Trophoblast cell (in vitro differentiated cells and primary cell): Measurements from ENCODE around the gene ACACB.

Experiments
- DNase-seq, 2 donors: peaks; one replicate each; pipeline ENCODE4 v3.0.0-alpha.2; 2016
- H2AFZ ChIP-seq: 2 replicates; pipeline ENCODE4 v1.6.1; 2013; ENCODE audit warnings: low read length, moderate library complexity, mild to moderate bottlenecking; ENCODE audit not compliant: insufficient read depth, poor library complexity
- H2AK5ac ChIP-seq: 2 replicates; pipeline ENCODE4 v1.6.1; 2013; ENCODE audit warnings: mild to moderate bottlenecking, low read length
- H2BK120ac ChIP-seq: 2 replicates; pipeline ENCODE4 v1.6.1; 2013; ENCODE audit warnings: low read length, mild to moderate bottlenecking, moderate library complexity; ENCODE audit not compliant: insufficient read depth, poor library complexity
- H2BK12ac ChIP-seq: 2 replicates; pipeline ENCODE4 v1.6.1; 2013; ENCODE audit warnings: mild to moderate bottlenecking, low read length, moderate library complexity
- H2BK5ac ChIP-seq: 2 replicates; pipeline ENCODE4 v1.6.1; 2013; ENCODE audit warnings: low read length, low read depth, moderate library complexity, mild to moderate bottlenecking; ENCODE audit not compliant: poor library complexity
- H3K14ac ChIP-seq: 2 replicates; pipeline ENCODE4 v1.6.1; 2013; ENCODE audit warnings: mild to moderate bottlenecking, low read length
- H3K18ac ChIP-seq: 2 replicates; pipeline ENCODE4 v1.6.1; 2013; ENCODE audit warnings: mild to moderate bottlenecking, low read length
- H3K23ac ChIP-seq: 2 replicates; pipeline ENCODE4 v1.6.1; 2013; ENCODE audit warnings: low read length
- H3K27ac ChIP-seq: 2 replicates; pipeline ENCODE4 v1.5.1; 2013; ENCODE audit warnings: low read depth, mild to moderate bottlenecking, inconsistent platforms, low read length, moderate library complexity
- H3K27me3 ChIP-seq: 2 replicates; pipeline ENCODE4 v1.6.1; 2013; ENCODE audit warnings: inconsistent platforms, mild to moderate bottlenecking, low read length, moderate library complexity; ENCODE audit not compliant: insufficient read depth
- H3K36me3 ChIP-seq, 2 experiments: 1 replicate in 1 of 2; 2 replicates in 1 of 2; pipeline ENCODE4 v1.6.1; 2013; ENCODE audit warnings: low read length in 2 of 2, mild to moderate bottlenecking in 2 of 2, moderate library complexity in 1 of 2; ENCODE audit not compliant: insufficient read depth in 2 of 2, control insufficient read depth in 1 of 2
- H3K4ac ChIP-seq: 2 replicates; pipeline ENCODE4 v1.6.1; 2013; ENCODE audit warnings: low read depth, mild to moderate bottlenecking, low read length, moderate library complexity
- H3K4me1 ChIP-seq, 2 experiments: 1 replicate in 1 of 2; 2 replicates in 1 of 2; pipeline ENCODE4 v1.6.1; 2013; ENCODE audit warnings: low read length in 2 of 2, mild to moderate bottlenecking in 2 of 2, moderate library complexity in 1 of 2; ENCODE audit not compliant: insufficient read depth in 2 of 2, control insufficient read depth in 1 of 2
- H3K4me2 ChIP-seq: 2 replicates; pipeline ENCODE4 v1.6.1; 2013; ENCODE audit warnings: inconsistent platforms, mild to moderate bottlenecking, low read length, moderate library complexity
- H3K4me3 ChIP-seq: 2 replicates; pipeline ENCODE4 v1.5.1; 2013; ENCODE audit warnings: mild to moderate bottlenecking, low read depth, low read length, inconsistent platforms
- H3K79me1 ChIP-seq: one replicate; pipeline ENCODE4 v1.6.1; 2013; ENCODE audit warnings: low read length
- H3K79me2 ChIP-seq: 2 replicates; pipeline ENCODE4 v1.6.1; 2013; ENCODE audit warnings: low read length, mild to moderate bottlenecking; ENCODE audit not compliant: control insufficient read depth, insufficient read depth, poor library complexity
- H3K9ac ChIP-seq: 2 replicates; pipeline ENCODE4 v1.6.1; 2013; ENCODE audit warnings: mild to moderate bottlenecking, low read length
- H3K9me3 ChIP-seq: 2 replicates; pipeline ENCODE4 v1.6.1; 2013; ENCODE audit warnings: low read depth, mild to moderate bottlenecking, control low read depth, inconsistent platforms, low read length; ENCODE audit not compliant: insufficient read depth
- H4K12ac ChIP-seq: 2 replicates; pipeline ENCODE4 v1.6.1; 2013; ENCODE audit warnings: low read depth, mild to moderate bottlenecking, low read length, moderate library complexity
- H4K8ac ChIP-seq: 2 replicates; pipeline ENCODE4 v1.6.1; 2013; ENCODE audit warnings: low read depth, mild to moderate bottlenecking, low read length, moderate library complexity
- H4K91ac ChIP-seq: one replicate; pipeline ENCODE4 v1.6.1; 2013; ENCODE audit warnings: low read depth, mild to moderate bottlenecking, low read length, moderate library complexity
- WGBS: extraction: QIAGEN DNeasy Blood & Tissue Kit; methylation state at CpG from one replicate; pipeline ENCODE4 v1.1.7; 2013; ENCODE audit warnings: missing lambda C conversion rate; ENCODE audit not compliant: insufficient read length, insufficient coverage; ENCODE audit errors: extremely low coverage; 5-methylcytosine and 5-hydroxymethylcytosine counted together

The ACACB gene

GRCh38 chr12:109307051-109307450, 190.7 kb downstream of the ACACB start:
- Histone ChIP-seq H3K23ac (no peak overlapping the region), H3K27ac (no peak overlapping the region), H3K79me2 (no peaks in the 10 kb centered on the region), H3K4me3 (no peak overlapping the region), H3K36me3 (no peaks in the 10 kb centered on the region), H2BK120ac (no peak overlapping the region), H2AFZ (no peak overlapping the region), H4K91ac (no peak overlapping the region), H3K4me2 (no peak overlapping the region), H2AK5ac (no peak overlapping the region), H3K9me3 (no peaks in the 10 kb centered on the region), H2BK5ac (no peak overlapping the region), H3K27me3 (peaks cover 35% of the 10 kb centered on the region), H4K8ac (no peak overlapping the region), H3K4me1 (peaks cover 3 to 10% of the 10 kb centered on the region in 2 experiments), H3K9ac (no peak overlapping the region), H3K4ac (no peak overlapping the region), H3K14ac (no peak overlapping the region), H4K12ac (no peak overlapping the region), H3K79me1 (no peaks in the 10 kb centered on the region), H2BK12ac (no peak overlapping the region), H3K18ac (no peak overlapping the region)
- no peak for DNase-seq
- WGBS = no CpG with 5 or more reads among the region's 9 CpGs

GRCh38 chr12:109308534-109309380, 192.4 kb downstream of the ACACB start, which contains the start of gene FOXN4:
Gene FOXN4, minus strand, starts transcription at chr12:109309284. Its CDS starts 963 bp downstream, at chr12:109308321.
- Histone ChIP-seq H2AFZ (no peak within 1 kb of the TSS), H3K4me2 (peak within 1 kb of the TSS; percentile 93), H3K79me1 (no peaks in the 10 kb centered on the region), H3K9me3 (no peaks in the 10 kb centered on the region), H3K4me3 (no peak within 1 kb of the TSS), H3K36me3 (no peaks in the 10 kb centered on the region), H4K12ac (no peak within 1 kb of the TSS), H3K79me2 (no peaks in the 10 kb centered on the region), H3K4me1 (peaks cover 3 to 10% of the 10 kb centered on the region in 2 experiments), H4K91ac (no peak within 1 kb of the TSS), H2BK12ac (no peak within 1 kb of the TSS), H3K27me3 (peaks cover 35% of the 10 kb centered on the region), H3K18ac (no peak within 1 kb of the TSS), H2BK120ac (no peak within 1 kb of the TSS), H3K23ac (no peak within 1 kb of the TSS), H4K8ac (no peak within 1 kb of the TSS), H2BK5ac (no peak within 1 kb of the TSS), H3K14ac (no peak within 1 kb of the TSS), H2AK5ac (no peak within 1 kb of the TSS), H3K9ac (no peak within 1 kb of the TSS), H3K4ac (no peak within 1 kb of the TSS), H3K27ac (no peak within 1 kb of the TSS)
- WGBS = no CpG with 5 or more reads among the region's 43 CpGs
- DNase-seq = no peak

- no peak overlapping the region for H4K12ac ChIP-seq
- H3K23ac ChIP-seq = no peak overlapping the region
- H3K79me2 ChIP-seq = no peaks in the 10 kb centered on the region
- H3K4me1 ChIP-seq = peaks cover 3 to 10% of the 10 kb centered on the region in 2 experiments
- no peaks in the 10 kb centered on the region for H3K36me3 ChIP-seq
- H3K4me2 ChIP-seq = peak overlapping the region; percentile 93
- H3K4ac ChIP-seq = no peak overlapping the region
- H2AFZ ChIP-seq = no peak overlapping the region
- H2BK12ac ChIP-seq = no peak overlapping the region
- H2BK5ac ChIP-seq = no peak overlapping the region
- WGBS = no CpG with 5 or more reads among the region's 99 CpGs
- no peak overlapping the region for H3K27ac ChIP-seq
- H3K9ac ChIP-seq = no peak overlapping the region
- no peak overlapping the region for H2AK5ac ChIP-seq
- no peak overlapping the region for H3K18ac ChIP-seq
- no peak overlapping the region for H3K4me3 ChIP-seq
- DNase-seq = no peak
- H3K79me1 ChIP-seq = no peaks in the 10 kb centered on the region
- H2BK120ac ChIP-seq = no peak overlapping the region
- H3K27me3 ChIP-seq = peaks cover 35% of the 10 kb centered on the region
- H4K8ac ChIP-seq = no peak overlapping the region
- H3K14ac ChIP-seq = no peak overlapping the region
- no peaks in the 10 kb centered on the region for H3K9me3 ChIP-seq
- no peak overlapping the region for H4K91ac ChIP-seq
Measured at GRCh38 chr12:109309381-109310246, 193.2 kb downstream of the ACACB start.

- no peaks in the 10 kb centered on the region for H3K9me3 ChIP-seq
Measured at GRCh38 chr12:109310247-109311125, 194.1 kb downstream of the ACACB start.

More at GRCh38 chr12:109310247-109311125, 194.1 kb downstream of the ACACB start:
- Histone ChIP-seq H2AFZ (no peak overlapping the region), H4K12ac (no peak overlapping the region), H3K14ac (no peak overlapping the region), H2AK5ac (no peak overlapping the region), H3K4me3 (no peak overlapping the region), H3K18ac (no peak overlapping the region), H3K4me1 (peaks cover 3 to 10% of the 10 kb centered on the region in 2 experiments), H3K4ac (no peak overlapping the region), H3K27me3 (peaks cover 35% of the 10 kb centered on the region), H3K23ac (no peak overlapping the region), H3K79me2 (no peaks in the 10 kb centered on the region), H3K36me3 (no peaks in the 10 kb centered on the region), H3K27ac (no peak overlapping the region), H4K8ac (no peak overlapping the region), H2BK5ac (no peak overlapping the region), H4K91ac (no peak overlapping the region), H2BK120ac (no peak overlapping the region), H3K9ac (no peak overlapping the region), H3K4me2 (peak overlapping the region; percentile 93), H3K79me1 (no peaks in the 10 kb centered on the region), H2BK12ac (no peak overlapping the region)
- DNase-seq = no peak
- no CpG with 5 or more reads among the region's 33 CpGs for WGBS
